HFF-Myc (cell line): Measurements from ENCODE around the gene MTMR2.

Source experiments
- DNase-seq: peaks from one replicate; pipeline ENCODE4 v3.0.0-alpha.2; 2011; ENCODE audit warnings: low read depth; ENCODE audit errors: extremely low read depth
- H3K4me3 ChIP-seq: replicated peaks from 2 replicates; pipeline ENCODE4 v1.5.1; 2011; ENCODE audit warnings: low read depth, mild to moderate bottlenecking, control low read depth, low read length
- CTCF ChIP-seq: IDR thresholded peaks from 2 replicates; pipeline ENCODE4 v1.5.1; 2012; ENCODE audit warnings: mild to moderate bottlenecking, low read depth, low read length, control low read depth; ENCODE audit errors: missing control alignments

The MTMR2 gene

GRCh38 chr11:95944623-95945022 is 20.7 kb upstream of the MTMR2 start:
- no peak for DNase-seq
- no peak overlapping the region for H3K4me3 ChIP-seq
- no peak for TF ChIP-seq CTCF

- no peak for TF ChIP-seq CTCF
- DNase-seq: no peak
- H3K4me3 ChIP-seq: no peak overlapping the region
Observed at GRCh38 chr11:95943546-95943945, 19.6 kb upstream of the MTMR2 start.

- TF ChIP-seq CTCF: no peak
Observed at GRCh38 chr11:95939091-95939490, 15.2 kb upstream of the MTMR2 start.

GRCh38 chr11:95937358-95937757 is 13.5 kb upstream of the MTMR2 start:
- H3K4me3 ChIP-seq: no peak overlapping the region
- no peak for DNase-seq
- no peak for TF ChIP-seq CTCF

More at GRCh38 chr11:95939091-95939490, 15.2 kb upstream of the MTMR2 start:
- no peak overlapping the region for H3K4me3 ChIP-seq
- DNase-seq: no peak

- no peak for DNase-seq
- no peak for TF ChIP-seq CTCF
- H3K4me3 ChIP-seq: no peak overlapping the region
Observed at GRCh38 chr11:95933594-95933993, 9.7 kb upstream of the MTMR2 start.

- DNase-seq: no peak
- no peak overlapping the region for H3K4me3 ChIP-seq
- TF ChIP-seq CTCF: no peak
Observed at GRCh38 chr11:95931916-95932315, 8.0 kb upstream of the MTMR2 start.

- no peak for DNase-seq
- H3K4me3 ChIP-seq: no peak overlapping the region
- no peak for TF ChIP-seq CTCF
Observed at GRCh38 chr11:95930948-95931347, 7.0 kb upstream of the MTMR2 start.
